Activated T-cell treated with anti-CD3 and anti-CD28 coated beads for 48 hours (primary cell): ENCODE measurements around the gene HIGD1C.
"Not testable (repeated sequence)": the region's sequence is repeated elsewhere in the genome, so short reads cannot be mapped to it uniquely, and the experiment has no call there.

ENCODE experiments used
- DNase-seq: peaks from one replicate; pipeline ENCODE4 v3.0.0-alpha.2; 2020; ENCODE audit warnings: low read depth

The HIGD1C gene

DNA sequence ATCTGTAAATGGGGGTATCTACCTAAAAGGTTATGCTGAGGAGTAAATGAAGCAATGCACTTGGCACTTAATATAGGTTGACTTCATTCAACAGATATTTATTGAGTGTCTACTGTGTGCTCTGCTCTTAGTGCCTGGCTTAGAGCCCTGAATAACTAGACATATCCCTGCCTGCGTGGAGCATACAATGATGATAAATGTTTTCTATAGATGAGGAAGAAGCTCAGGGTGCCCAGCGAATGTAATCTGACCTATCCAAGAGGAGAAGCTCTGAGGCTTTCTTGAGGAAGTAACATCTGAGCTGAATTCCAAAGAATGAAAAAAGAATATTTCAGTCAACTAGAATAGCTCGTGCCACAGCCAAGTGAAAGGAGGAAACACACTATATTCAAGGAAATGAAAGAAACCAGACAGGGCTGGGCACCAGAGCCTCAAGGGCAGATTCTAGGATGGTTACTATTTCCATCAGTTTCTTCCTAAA lies 17.9 kb upstream of the HIGD1C start:
- DNase-seq, result no peak

DNA sequence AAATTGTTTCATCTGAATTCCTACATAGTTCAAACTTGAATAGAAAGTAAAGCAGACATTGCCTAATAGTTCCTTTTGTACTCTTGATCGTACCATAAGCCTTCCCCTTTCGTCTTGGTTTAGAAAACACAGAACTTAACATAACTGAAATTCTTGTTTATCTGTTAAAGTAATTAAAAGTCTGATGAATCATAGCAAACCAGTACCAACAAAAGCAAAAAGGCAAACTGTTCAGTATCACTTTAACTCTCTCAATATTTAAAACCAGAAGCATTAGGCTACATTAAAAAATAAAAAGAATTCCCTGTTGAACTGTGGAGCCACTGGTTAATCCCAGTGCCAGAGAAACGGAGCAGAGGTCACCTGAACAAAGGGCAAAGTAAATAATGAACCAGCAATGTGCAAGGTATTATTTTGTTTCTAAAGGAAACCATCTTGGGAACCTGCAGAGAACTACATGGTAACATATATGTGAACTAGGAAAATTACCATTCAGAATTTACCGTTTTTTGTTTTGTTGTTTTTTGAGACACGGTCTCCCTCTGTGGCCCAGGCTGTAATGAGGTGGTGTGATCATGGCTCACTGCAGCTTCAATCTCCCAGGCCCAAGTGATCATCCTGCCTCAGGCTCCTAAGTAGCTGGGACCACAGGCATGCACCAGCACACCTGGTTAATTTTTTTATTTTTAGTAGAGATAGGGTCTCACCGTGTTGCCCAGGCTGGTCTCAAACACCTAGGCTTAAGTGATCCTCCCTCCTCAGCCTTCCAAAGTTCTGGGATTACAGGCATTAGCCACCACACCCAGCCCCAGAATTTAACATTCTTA lies 17.1 kb upstream of the HIGD1C start:
- no peak for DNase-seq

DNA sequence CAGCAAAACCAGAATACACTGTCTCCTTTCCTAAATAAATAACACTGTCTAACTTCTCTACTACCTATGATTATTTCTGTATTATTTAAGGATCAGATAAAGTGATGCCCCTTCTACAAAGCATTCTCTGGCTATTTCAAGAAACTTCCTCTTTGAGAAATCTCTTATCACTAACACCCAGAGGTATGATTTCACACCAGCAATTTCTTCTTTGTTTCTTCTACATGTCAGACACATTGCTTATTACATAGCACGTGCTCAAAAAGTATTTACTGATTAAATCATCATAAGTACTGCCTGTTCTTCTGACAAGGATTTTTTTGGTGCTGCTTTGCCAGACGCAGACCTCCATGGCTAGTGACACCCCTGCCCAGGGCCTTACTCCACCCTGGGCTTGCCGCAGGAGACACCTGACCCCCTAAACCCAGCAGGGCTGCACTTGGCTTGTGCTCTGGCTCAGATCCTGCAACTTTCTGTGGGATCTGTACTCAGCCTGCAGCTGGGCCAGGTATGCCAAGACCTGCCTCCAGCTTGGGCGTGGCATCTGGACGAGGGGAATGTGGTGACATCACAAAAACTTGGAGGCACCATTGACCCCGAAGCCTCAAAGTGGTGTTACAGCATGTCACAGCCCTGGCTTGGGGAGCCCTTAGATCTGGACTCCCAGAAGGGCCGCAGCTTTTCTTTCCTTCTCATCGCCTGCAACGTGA lies 15.4 kb upstream of the HIGD1C start:
- no peak for DNase-seq

GRCh38 chr12:50937653-50938052 lies 14.7 kb upstream of the HIGD1C start:
- DNase-seq, result no peak

- DNase-seq, result no peak
These were observed 4.3 kb upstream of the HIGD1C start for GRCh38 chr12:50947933-50948626.

GRCh38 chr12:50948798-50949197 lies 3.5 kb upstream of the HIGD1C start:
- DNase-seq, result no peak

DNA sequence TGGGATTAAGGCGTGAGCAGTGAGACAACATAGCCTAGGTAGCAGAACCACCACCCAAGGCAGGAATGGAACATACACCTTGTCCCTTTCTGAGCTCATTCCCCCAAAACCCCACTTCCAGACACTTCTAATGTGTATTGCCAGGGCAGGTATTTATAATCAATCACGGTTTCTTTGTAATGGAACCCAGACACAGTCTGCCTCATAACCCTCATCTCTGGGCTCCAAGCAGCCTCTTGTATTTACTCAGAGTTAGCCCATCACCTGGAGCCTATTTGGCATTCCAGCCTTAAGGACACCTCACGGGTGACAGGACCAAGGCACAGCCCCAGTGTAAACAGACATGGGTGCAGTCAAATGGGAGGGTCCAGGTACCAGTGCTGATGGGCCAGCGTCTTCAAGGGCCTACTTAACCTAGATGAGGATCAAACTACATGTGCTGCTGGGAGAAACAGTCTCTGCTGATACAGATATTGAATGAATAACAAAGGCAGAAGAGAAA lies 2.5 kb upstream of the HIGD1C start:
- DNase-seq, result no peak

DNA sequence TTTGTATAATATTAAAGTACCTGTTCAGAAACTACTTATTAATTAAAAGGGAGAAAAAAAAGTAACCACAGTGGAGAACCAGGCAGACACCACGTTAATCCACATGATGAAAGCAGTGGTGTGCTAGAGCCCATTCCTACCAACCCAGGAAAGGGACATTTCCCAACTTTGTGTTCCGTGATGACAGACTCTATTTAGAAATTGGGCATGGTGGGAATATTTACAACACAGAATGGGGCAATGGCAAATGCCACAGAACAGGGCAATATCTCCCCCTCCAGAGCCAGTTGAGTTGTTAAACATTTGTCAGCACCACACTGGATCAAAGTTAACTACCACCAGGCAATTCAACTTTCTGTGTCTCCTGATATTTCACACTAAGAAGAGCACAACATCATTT lies 1.2 kb upstream of the HIGD1C start:
- no peak for DNase-seq

- DNase-seq, result no peak
These were observed 703 bp downstream of the HIGD1C start for GRCh38 chr12:50953047-50953446.

GRCh38 chr12:50954789-50955188 lies 2.4 kb downstream of the HIGD1C start:
- DNase-seq, result not testable (repeated sequence)

DNA sequence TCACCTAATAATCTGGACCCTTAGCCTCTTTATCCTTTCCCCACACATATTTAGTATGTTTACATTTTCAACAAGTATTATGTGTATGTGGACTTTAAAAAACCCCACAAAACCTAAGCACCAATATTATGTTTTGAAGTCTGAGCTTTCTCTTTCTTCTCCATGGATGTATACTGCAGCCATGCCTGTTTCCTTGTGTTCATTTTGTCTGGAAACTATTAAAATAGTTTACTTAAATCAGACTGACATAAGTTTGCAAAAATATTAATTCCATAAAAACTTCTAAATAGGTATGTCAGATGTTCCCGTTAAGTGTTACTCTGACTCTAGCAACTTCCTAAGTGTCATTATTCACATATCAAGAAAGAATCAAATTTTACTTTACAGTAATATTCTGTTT lies 2.9 kb downstream of the HIGD1C start:
- DNase-seq, result no peak

DNA sequence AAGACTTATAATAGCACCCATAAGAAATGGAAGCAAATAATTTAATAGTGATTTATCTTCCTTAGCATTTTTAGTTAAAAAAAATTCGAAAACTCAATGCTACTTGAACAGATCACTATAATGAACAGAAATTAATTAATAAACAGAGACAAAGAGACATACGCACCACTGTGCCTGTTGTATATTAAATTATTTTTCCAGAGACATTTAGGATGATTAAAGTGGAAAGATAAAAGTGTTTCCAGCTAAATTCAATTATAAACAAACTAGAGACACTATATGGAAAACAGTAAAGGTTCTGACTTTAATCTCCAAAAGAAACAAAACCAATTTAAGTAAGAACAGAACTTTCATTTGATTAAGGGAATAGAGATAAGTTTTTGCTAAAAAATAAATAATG lies 3.4 kb downstream of the HIGD1C start:
- DNase-seq, result no peak

DNA sequence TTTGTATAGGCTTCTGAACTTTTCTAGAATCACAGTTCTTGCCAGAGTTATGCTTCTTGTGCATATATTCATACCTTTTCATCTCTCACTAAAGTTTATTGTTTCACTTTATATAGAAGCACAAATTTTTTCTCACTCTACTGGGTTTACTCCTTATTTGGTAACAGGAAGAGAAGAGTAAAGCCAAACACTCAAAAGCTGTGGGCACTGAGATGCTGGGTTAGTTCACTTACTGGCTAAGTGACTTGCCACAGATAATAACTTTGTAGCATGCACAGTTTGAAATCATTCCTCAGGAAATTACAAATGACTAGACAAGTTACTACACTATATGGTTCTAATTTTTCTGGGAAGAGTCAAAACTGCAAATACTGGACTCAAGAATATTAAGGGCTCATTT lies 7.8 kb downstream of the HIGD1C start:
- DNase-seq, result no peak

- DNase-seq, result no peak
These were observed 9.4 kb downstream of the HIGD1C start for GRCh38 chr12:50961708-50962107.

DNA sequence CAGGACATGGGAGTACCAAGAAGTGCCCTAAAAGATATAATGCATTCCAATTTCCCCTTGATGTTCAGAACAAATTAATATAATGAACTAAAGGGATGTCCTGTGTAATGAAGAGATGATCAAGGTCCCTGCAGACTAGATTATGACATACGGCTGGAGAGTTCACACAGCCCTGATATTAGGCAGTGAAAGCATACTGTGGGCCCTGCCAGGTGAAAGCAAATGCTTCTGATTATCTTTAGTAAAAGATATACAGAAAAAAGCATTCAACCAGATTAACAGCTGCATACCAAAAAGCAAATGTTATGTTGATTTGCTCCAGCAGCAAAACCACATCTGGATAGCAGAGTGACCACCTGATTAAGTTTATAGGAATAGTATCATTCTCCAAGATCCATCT lies 12.1 kb downstream of the HIGD1C start:
- no peak for DNase-seq

DNA sequence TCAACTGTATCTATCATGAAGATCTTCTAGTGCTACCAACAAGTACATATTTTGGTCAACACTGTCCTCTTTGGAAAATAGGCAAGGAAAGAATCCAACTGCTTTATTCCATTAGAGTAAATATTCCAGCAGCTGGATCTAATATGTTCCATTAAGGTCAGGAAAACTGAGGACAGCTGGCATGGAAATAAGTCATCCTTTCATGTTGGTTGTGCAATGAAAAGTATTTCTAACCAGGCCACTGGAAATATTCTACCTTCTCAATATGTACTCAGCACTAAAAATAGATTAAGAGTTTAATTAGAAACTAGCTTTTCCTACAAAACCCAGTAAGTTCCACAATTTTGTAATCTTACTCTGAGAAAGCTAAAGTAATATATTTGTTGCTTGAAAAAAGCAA lies 19.6 kb downstream of the HIGD1C start:
- DNase-seq, result no peak

DNA sequence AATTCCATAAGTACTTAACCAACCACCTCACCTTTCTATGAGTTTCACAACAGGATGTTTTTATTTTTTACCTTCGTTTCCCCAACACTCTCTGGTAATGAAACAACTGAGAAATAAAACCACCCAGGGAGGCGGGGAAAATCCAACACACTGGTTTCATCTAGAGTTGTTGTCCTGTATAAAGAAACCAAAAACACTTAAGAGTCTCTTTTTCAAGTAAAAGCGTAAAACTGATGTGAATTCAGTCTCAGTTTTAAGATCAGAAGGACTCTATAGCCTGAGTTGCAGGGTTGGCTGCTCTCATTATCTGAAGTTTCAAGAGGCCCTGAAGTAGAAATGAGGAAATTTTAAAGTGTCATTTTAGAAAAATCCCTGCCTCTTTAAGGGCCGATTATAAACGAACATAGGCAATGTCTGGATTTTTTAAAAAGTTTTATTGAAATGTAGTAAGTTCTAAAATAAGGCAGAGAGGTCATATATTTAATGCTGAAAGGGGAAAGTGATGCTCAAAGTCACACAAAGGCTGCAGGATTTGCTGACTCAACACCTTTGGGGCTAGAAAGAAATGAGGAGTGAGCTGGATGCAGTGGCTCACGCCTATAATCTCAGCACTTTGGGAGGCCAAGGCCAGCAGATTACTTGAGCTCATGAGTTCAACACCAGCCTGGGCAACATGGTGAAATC lies 27.2 kb downstream of the HIGD1C start:
- peak; percentile 6 for DNase-seq

- no peak for DNase-seq
These were observed 28.2 kb downstream of the HIGD1C start for GRCh38 chr12:50980545-50980944.

DNA sequence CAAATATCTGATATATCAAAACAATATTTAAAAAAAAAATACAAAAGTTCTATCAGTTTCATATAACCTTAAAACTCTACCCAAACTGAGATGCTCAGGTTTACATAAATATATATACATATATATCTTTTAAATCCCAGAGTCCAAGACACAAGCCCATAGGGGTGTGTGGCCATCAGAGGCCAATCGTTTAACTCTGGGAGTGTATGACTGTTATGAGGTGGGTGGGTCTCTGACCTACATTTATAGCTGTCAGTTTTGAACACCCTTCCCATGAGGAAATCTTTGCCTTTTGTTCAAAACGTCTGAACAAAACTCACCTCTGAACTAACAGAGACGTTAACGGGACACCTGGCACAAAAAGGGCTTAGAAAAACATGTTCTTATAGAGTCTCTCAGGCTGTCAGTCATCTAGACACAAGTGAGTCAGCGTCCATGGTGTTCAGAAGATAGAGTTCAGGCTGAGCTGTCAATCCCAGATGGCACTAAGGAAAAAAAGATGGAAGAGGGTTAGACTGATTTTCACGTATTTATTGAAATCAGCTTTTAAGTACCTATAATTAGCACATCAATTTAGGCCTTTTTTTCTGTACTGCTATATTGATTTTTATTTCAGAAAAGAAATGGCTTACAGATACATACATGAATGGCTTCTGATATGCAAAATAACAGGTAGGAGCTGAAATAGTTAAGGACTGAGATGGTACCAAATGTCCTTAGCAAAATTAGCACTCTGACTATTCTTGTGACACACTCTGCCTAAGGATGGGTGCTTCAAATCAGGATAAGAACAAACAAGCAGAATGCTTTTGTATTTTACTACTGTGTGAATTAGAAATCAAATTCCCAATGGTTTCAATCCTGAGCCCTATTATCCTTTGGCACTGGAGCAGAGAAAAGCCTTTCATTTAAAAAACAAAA lies 29.2 kb downstream of the HIGD1C start:
- DNase-seq, result no peak

GRCh38 chr12:50984586-50985298 lies 32.4 kb downstream of the HIGD1C start:
- no peak for DNase-seq
